Activated naive CD4-positive, alpha-beta T cell treated with anti-CD3 and anti-CD28 coated beads, Interleukin-2, amount 50 U/mL, for 24 hours (primary cell): ENCODE measurements around the gene DISP1.

Source experiments
- H3K27ac Mint-ChIP-seq: one replicate; pipeline ENCODE4 v1.8.0; 2021; ENCODE audit warnings: mild to moderate bottlenecking, mixed read lengths
- H3K27me3 Mint-ChIP-seq: one replicate; pipeline ENCODE4 v1.8.0; 2021; ENCODE audit warnings: mixed read lengths
- H3K36me3 Mint-ChIP-seq: one replicate; pipeline ENCODE4 v1.8.0; 2021; ENCODE audit warnings: mixed read lengths
- H3K4me1 Mint-ChIP-seq: one replicate; pipeline ENCODE4 v1.8.0; 2021; ENCODE audit warnings: mixed read lengths
- H3K4me3 Mint-ChIP-seq: one replicate; pipeline ENCODE4 v1.8.0; 2021; ENCODE audit warnings: mild to moderate bottlenecking, mixed read lengths
- H3K9me3 Mint-ChIP-seq: one replicate; pipeline ENCODE4 v1.8.0; 2021; ENCODE audit warnings: mixed read lengths

DISP1 gene, protein sequence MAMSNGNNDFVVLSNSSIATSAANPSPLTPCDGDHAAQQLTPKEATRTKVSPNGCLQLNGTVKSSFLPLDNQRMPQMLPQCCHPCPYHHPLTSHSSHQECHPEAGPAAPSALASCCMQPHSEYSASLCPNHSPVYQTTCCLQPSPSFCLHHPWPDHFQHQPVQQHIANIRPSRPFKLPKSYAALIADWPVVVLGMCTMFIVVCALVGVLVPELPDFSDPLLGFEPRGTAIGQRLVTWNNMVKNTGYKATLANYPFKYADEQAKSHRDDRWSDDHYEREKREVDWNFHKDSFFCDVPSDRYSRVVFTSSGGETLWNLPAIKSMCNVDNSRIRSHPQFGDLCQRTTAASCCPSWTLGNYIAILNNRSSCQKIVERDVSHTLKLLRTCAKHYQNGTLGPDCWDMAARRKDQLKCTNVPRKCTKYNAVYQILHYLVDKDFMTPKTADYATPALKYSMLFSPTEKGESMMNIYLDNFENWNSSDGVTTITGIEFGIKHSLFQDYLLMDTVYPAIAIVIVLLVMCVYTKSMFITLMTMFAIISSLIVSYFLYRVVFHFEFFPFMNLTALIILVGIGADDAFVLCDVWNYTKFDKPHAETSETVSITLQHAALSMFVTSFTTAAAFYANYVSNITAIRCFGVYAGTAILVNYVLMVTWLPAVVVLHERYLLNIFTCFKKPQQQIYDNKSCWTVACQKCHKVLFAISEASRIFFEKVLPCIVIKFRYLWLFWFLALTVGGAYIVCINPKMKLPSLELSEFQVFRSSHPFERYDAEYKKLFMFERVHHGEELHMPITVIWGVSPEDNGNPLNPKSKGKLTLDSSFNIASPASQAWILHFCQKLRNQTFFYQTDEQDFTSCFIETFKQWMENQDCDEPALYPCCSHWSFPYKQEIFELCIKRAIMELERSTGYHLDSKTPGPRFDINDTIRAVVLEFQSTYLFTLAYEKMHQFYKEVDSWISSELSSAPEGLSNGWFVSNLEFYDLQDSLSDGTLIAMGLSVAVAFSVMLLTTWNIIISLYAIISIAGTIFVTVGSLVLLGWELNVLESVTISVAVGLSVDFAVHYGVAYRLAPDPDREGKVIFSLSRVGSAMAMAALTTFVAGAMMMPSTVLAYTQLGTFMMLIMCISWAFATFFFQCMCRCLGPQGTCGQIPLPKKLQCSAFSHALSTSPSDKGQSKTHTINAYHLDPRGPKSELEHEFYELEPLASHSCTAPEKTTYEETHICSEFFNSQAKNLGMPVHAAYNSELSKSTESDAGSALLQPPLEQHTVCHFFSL (N-terminal part only)

DNA sequence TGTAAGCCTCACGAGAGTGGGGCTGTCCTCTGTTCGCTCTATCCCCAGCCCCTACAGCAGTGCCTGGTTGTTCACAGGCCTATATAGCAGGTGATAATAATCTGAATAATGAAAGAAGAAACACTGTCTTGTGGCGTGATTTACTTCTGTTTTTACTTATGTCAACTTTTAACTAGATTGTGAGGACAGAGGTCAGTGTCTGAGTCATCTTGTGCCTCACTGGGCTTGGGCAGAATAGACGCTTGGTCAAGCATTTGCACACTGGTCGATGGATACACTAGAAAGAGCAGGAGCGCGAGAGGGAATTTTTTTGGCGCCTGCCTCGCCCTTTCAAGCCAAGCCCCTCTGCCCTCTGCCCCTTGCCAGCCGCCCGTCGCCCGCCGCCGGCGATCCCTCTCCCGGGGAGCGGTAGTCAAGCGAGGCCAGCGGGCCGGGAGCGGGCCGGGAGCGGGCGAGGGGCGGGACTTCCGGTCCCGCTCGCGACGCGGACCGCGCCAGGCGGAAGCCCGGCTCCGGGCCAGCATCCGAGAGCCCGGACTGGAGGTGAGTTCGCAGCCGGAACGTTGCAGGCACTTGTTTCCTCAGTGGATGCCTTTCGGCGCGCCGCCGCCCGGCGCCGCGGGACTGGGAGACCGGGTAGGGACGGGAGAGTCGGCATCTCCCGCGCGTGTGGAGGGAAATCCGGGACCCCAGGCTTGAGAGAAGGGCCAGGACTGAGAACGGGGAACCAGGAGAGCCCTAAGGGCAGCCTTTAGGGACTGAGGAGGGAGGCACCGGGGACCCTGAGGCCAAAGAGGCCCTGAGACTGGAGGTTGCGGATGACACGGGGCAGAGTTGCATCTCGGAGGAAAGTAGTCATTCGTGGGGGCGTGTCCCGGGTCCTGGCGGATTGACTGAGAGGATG lies at the start of gene DISP1:
Gene DISP1, plus strand, starts transcription at position 504 of the 904 bp plus-strand sequence. CDS start 127,785 bp downstream, outside the sequence.
- Mint-ChIP-seq H3K27ac (peak within 1 kb of the TSS; percentile 96), H3K27me3 (no peaks in the 10 kb centered on the region), H3K4me1 (peaks cover 34% of the 10 kb centered on the region), H3K4me3 (peak within 1 kb of the TSS; percentile 94), H3K36me3 (no peaks in the 10 kb centered on the region), H3K9me3 (no peaks in the 10 kb centered on the region)

DNA sequence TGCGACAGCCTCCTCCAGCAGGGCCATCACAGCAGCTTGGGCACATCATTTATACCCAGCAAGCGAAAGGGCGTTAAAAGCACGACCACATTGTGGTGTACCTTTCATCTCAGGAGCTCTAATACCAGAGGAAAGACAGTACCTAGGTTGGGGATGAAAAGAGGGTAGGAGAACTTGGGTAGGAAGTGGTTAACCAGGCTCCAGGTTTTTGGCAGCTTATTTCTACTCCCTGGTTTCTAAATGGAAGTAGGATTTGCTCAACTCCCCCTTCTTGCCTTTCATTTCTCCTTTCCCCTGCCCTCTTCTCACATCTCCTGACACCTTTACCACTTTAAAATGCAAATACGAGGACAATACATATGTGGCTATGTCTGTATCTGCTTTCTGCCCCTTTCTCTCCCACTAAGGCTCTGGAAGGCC lies 47.7 kb upstream of the DISP1 start:
- no peak overlapping the region for H3K4me3 Mint-ChIP-seq

DNA sequence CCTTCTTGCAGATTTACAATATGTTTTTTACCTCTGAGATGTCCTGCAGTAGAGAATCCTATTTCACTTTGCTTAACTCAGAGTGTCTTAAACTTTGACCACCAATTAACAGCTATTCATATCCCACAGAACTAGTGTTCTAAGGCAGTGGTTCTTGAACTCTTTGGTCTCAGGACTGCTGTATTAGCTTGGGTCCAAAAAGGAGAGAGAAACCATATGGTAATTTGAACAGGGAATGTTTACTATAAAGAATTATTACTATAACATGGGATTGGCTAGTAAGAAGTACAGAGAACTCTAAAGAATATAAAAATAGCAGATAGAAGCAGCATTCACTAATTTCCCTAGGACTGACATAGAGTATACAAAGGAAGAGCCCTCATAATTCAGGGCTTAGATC lies 46.2 kb upstream of the DISP1 start:
- Mint-ChIP-seq H3K4me3 (no peak overlapping the region), H3K4me1 (peaks cover 26% of the 10 kb centered on the region), H3K9me3 (peaks cover 9% of the 10 kb centered on the region), H3K27me3 (peaks cover 3% of the 10 kb centered on the region), H3K36me3 (peaks cover 12% of the 10 kb centered on the region), H3K27ac (no peak overlapping the region)

More for the DNA sequence above, 47.7 kb upstream of the DISP1 start:
- Mint-ChIP-seq H3K36me3 (peaks cover 13% of the 10 kb centered on the region), H3K4me1 (peaks cover 12% of the 10 kb centered on the region), H3K9me3 (peaks cover 10% of the 10 kb centered on the region), H3K27ac (no peak overlapping the region), H3K27me3 (peaks cover 4% of the 10 kb centered on the region)

DNA sequence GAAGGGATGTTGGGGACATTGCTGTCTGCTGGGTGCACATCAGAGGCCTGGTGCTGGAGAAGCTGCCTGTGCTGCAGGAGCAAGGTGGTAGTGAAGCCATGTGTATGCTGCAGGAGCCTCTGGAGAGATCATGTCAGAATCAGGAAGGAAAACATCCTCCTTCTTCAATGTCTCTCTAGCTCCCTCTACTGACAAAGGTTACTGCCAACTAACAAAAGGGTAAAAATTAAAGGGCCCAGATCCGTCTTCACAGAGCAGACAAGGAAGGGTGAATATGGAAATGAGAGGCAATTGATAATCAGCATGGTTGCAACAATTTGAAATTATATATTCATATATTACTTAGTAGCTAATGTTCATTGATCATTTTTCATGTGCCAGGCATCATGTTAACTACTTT lies 45.7 kb upstream of the DISP1 start:
- Mint-ChIP-seq H3K36me3 (peaks cover 12% of the 10 kb centered on the region), H3K4me1 (peaks cover 26% of the 10 kb centered on the region), H3K27ac (no peak overlapping the region), H3K4me3 (no peak overlapping the region), H3K27me3 (peaks cover 3% of the 10 kb centered on the region), H3K9me3 (peaks cover 9% of the 10 kb centered on the region)

DNA sequence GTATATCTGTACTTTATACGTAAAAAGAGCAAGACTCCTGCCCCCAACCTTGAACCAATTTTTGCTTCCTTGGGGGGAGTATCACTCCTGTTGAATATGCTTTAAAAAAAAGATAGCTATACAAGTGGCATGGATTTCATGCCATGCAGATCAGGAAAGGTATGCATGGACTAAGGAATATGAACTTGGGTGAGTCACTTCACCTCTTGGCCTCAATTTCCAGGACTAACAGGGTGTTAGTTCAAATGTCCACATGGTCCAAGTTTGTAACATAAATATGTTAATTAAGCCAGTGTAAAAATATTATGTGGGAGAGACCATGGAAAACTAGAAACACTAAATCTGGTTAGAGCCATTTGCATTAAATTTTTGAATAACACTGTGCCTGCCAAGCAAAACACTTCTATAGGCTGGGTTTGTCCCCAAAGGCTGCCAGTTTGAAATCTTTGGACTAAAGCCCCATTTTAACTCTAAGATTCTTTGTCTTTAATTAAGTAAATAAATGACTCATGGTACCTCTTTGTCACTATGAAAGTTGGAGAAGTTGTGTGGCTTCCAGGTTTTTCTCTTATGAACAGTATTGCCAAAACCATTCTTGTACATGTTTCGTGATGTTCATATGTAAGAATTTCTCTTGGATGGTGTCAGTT lies 44.7 kb upstream of the DISP1 start:
- H3K4me1 Mint-ChIP-seq: peaks cover 26% of the 10 kb centered on the region
- peaks cover 12% of the 10 kb centered on the region for H3K36me3 Mint-ChIP-seq
- peaks cover 2% of the 10 kb centered on the region for H3K27me3 Mint-ChIP-seq
- no peak overlapping the region for H3K4me3 Mint-ChIP-seq
- no peak overlapping the region for H3K27ac Mint-ChIP-seq
- H3K9me3 Mint-ChIP-seq: peaks cover 9% of the 10 kb centered on the region

DNA sequence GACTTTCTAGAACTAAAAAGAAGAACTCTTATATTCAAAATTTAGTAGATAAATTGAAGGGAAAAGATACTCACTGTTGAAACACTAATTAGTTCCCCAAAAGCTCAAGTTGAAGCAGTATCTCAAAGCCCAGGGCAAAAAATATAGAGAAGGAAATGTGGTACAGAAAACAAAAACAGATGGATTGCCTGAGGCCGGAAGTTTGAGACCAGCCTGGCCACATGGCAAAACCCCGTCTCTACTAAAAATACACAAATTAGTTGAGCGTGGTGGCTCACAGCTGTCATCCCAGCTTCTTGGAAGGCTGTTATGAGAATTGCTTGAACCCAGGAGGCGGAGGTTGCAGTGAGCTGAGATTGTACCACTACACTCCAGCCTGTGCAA lies 41.9 kb upstream of the DISP1 start:
- H3K27ac Mint-ChIP-seq: no peak overlapping the region
- peaks cover 3% of the 10 kb centered on the region for H3K9me3 Mint-ChIP-seq
- H3K4me3 Mint-ChIP-seq: no peak overlapping the region
- no peaks in the 10 kb centered on the region for H3K27me3 Mint-ChIP-seq
- H3K36me3 Mint-ChIP-seq: peaks cover 10% of the 10 kb centered on the region
- peaks cover 18% of the 10 kb centered on the region for H3K4me1 Mint-ChIP-seq

DNA sequence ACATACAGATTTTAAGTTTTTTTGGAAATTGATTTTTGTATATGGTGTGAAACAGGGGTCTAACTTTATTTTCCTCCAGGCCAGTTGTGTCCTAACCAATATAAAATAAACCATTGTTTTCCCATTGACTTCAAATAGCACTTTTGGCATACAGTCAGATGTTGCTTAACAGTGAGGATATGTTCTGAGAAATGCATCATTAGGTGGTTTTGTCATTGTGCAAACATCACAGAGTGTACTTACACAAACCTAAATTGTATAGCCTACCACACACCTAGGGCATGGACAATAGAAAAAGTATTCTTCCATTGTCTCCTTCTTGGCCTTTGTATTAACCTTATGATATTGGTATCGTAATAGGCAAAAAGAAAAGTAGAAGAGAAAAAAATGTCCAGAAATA lies 37.4 kb upstream of the DISP1 start:
- H3K4me1 Mint-ChIP-seq: peaks cover 11% of the 10 kb centered on the region
- no peaks in the 10 kb centered on the region for H3K9me3 Mint-ChIP-seq
- H3K27ac Mint-ChIP-seq: no peak overlapping the region

DNA sequence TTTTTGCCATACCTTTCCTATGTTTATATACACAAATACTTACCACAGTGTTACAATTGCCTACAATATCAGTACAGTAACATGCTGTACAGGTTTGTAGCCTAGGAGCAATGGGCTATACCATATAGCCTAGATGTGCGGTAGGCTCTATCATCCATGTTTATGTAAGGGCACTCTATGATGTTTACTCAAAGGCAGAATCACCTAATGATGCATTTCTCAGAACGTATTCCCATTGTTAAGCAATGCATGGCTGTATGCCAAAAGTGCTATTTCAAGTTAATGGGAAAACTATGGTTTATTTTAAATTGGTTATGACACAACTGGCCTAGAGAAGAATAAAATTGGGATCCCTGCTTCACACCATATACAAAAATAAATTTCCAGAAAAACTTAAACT lies 36.9 kb upstream of the DISP1 start:
- H3K27ac Mint-ChIP-seq: no peak overlapping the region
- no peaks in the 10 kb centered on the region for H3K36me3 Mint-ChIP-seq
- H3K9me3 Mint-ChIP-seq: no peaks in the 10 kb centered on the region
- peaks cover 5% of the 10 kb centered on the region for H3K4me1 Mint-ChIP-seq
- no peak overlapping the region for H3K4me3 Mint-ChIP-seq
- H3K27me3 Mint-ChIP-seq: peaks cover 5% of the 10 kb centered on the region

More for the DNA sequence above, 37.4 kb upstream of the DISP1 start:
- Mint-ChIP-seq H3K36me3 (no peaks in the 10 kb centered on the region), H3K27me3 (peaks cover 5% of the 10 kb centered on the region), H3K4me3 (no peak overlapping the region)

DNA sequence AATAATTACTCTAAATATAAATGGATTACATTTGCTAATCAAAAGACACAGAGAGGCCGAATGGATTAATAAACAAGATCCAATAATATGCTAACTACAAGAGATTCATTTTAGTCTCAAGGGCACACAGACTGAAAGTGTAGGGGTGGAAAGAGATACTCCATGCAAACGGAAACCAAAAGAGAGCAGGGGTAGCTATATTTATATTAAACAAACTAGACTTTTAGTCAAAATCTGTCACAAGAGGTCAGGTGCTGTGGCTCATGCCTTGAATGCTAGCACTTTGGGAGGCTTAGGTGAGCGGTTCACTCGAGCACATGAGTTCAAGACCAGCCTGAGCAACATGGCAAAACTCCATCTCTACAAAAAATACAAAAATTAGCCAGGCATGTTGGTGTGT lies 33.6 kb upstream of the DISP1 start:
- no peaks in the 10 kb centered on the region for H3K4me1 Mint-ChIP-seq

DNA sequence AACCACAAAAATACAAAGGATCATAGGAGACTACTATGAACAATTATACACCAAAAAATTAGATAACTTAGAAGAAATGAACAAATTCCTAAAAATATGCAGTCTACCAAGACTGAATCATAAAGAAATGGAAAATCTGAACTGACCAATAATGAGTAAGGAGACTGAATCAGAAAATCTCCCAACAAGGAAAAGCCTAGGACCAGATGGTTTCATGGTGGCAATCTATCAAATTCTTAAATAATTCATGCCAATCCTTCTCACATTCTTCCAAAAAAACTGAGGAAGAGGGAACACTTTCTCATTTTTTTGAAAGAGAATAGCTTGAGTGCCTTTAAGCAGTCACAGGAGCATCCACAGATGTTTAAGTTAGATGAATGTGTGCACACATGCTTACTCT lies 31.8 kb upstream of the DISP1 start:
- Mint-ChIP-seq H3K27ac (no peak overlapping the region), H3K36me3 (no peaks in the 10 kb centered on the region)

More for the DNA sequence above, 33.6 kb upstream of the DISP1 start:
- Mint-ChIP-seq H3K4me3 (no peak overlapping the region), H3K27me3 (peaks cover 6% of the 10 kb centered on the region), H3K9me3 (no peaks in the 10 kb centered on the region), H3K36me3 (no peaks in the 10 kb centered on the region), H3K27ac (no peak overlapping the region)

DNA sequence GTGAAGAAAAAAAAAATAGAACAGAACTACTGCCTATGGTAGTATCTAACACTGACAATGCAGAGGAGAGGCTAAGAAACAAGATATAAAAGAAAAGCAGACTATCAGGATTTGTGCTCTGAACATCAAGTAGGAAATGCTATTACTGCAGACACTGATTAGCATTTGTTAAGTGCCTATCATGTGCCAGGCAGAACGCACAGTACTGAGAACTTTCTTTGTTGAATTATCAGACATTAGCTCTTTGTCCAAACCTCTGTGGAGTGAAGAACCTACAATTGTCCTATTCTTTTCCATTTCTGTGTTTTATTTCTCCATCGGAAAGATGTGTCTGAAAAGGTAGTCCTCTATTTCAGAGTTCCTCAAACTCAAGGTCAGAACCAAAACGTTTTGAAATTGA lies 30.5 kb upstream of the DISP1 start:
- no peaks in the 10 kb centered on the region for H3K4me1 Mint-ChIP-seq
- H3K27ac Mint-ChIP-seq: no peak overlapping the region
- H3K27me3 Mint-ChIP-seq: peaks cover 9% of the 10 kb centered on the region
- H3K9me3 Mint-ChIP-seq: no peaks in the 10 kb centered on the region
- H3K4me3 Mint-ChIP-seq: no peak overlapping the region
- H3K36me3 Mint-ChIP-seq: no peaks in the 10 kb centered on the region

More for the DNA sequence above, 31.8 kb upstream of the DISP1 start:
- H3K4me1 Mint-ChIP-seq: no peaks in the 10 kb centered on the region
- H3K4me3 Mint-ChIP-seq: no peak overlapping the region
- no peaks in the 10 kb centered on the region for H3K9me3 Mint-ChIP-seq
- H3K27me3 Mint-ChIP-seq: peaks cover 9% of the 10 kb centered on the region

DNA sequence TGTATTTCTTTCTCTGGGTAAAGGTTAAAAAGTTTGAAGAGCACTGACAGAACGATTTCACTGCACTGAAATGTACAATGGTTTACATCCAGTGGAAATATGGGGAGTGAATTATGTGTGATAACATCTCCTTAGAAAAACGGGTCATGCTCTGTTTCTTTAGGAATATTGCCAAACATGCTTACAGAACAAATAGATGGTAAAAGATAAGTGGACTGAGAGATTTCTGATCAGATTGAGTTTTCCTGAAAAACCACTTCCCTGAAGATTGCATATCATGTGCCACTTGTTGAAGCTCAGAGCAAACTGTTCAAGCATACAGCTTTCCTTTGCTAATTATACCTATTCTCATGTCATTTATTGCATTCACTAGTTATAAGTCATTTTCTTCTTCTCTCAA lies 29.9 kb upstream of the DISP1 start:
- H3K4me3 Mint-ChIP-seq: no peak overlapping the region
- H3K4me1 Mint-ChIP-seq: no peaks in the 10 kb centered on the region
- H3K27ac Mint-ChIP-seq: no peak overlapping the region
- no peaks in the 10 kb centered on the region for H3K36me3 Mint-ChIP-seq
- peaks cover 9% of the 10 kb centered on the region for H3K27me3 Mint-ChIP-seq
- no peaks in the 10 kb centered on the region for H3K9me3 Mint-ChIP-seq

DNA sequence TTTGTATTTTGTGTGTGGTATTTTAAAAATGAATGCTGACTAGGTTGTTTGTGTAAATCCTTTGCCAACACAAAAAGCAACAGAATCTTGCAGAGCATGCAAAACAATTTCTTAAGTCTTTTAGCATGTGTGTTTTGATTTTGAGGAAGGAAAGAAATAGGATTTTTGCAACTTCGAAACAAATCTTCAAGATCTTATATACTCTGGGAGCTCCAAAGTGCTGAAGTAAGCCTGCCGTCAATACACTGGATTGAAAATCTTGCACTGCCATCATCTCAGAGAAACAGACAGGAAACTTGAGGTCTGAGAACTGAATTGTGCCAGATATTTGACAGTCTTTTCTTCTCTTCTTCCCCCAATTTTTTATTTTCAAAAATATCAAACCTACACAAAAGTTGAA lies 29.3 kb upstream of the DISP1 start:
- H3K4me3 Mint-ChIP-seq: no peak overlapping the region
- peaks cover 9% of the 10 kb centered on the region for H3K27me3 Mint-ChIP-seq
- no peaks in the 10 kb centered on the region for H3K36me3 Mint-ChIP-seq
- H3K9me3 Mint-ChIP-seq: no peaks in the 10 kb centered on the region
- no peak overlapping the region for H3K27ac Mint-ChIP-seq
- H3K4me1 Mint-ChIP-seq: no peaks in the 10 kb centered on the region

DNA sequence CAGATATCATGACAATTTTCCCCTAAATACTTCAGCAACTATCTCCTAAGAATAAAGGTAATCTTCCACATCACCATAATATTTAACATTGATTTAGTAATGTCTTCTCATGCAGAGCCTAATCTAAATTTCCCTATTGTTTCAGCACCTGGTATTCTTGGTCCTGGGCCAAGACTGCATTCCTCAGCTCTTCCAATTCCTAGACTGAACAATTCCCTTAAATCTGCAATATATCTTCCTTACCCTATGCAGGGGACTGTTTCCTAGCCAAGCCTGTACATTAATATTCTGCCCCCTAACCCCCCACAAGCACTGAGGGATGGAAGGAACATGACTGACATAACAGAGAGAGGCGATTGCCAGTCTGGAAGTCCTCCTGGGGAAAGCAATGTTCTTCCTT lies 28.7 kb upstream of the DISP1 start:
- Mint-ChIP-seq H3K36me3 (no peaks in the 10 kb centered on the region), H3K27me3 (peaks cover 9% of the 10 kb centered on the region), H3K4me1 (no peaks in the 10 kb centered on the region), H3K27ac (no peak overlapping the region), H3K4me3 (no peak overlapping the region), H3K9me3 (no peaks in the 10 kb centered on the region)
